GM12878 (cell line): ENCODE data around the gene ANO8. TPM values are rescaled to one million over a fixed set of nuclear protein-coding genes. Genes with fewer than 3 reads are reported as not detected.

Source experiments
- BCL11A ChIP-seq: IDR thresholded peaks from 2 replicates; pipeline ENCODE4 v1.6.1; 2011; ENCODE audit warnings: low read depth, low read length
- CHD1 ChIP-seq: IDR thresholded peaks from 2 replicates; pipeline ENCODE4 v1.6.1; 2012; ENCODE audit warnings: low read depth, low read length, improper control_type of control experiment
- FOXM1 ChIP-seq: IDR thresholded peaks from 2 replicates; pipeline ENCODE4 v1.6.1; 2012; ENCODE audit warnings: low read depth, mild to moderate bottlenecking, inconsistent platforms, low read length, moderate library complexity
- GATAD2B ChIP-seq: fragments of 450-650 bp; conservative IDR thresholded peaks from 2 replicates; pipeline ENCODE4 v1.6.1; 2017; ENCODE audit warnings: low read depth, mild to moderate bottlenecking, moderate library complexity
- KAT2A ChIP-seq: conservative IDR thresholded peaks from 2 replicates; pipeline ENCODE4 v1.6.1; 2011; ENCODE audit warnings: low read depth, low read length; ENCODE audit not compliant: control insufficient read depth
- LARP7 ChIP-seq: fragments of 450-650 bp; IDR thresholded peaks from 2 replicates; pipeline ENCODE4 v1.6.1; 2017; ENCODE audit warnings: mild to moderate bottlenecking
- NR2C1 ChIP-seq: fragments of 450-650 bp; IDR thresholded peaks from 2 replicates; pipeline ENCODE4 v1.6.1; 2017; ENCODE audit warnings: antibody characterized with exemption, mild to moderate bottlenecking, moderate library complexity
- PML ChIP-seq: IDR thresholded peaks from 2 replicates; pipeline ENCODE4 v1.6.1; 2012; ENCODE audit warnings: low read length, inconsistent platforms
- SMAD1 ChIP-seq: fragments of 450-650 bp; IDR thresholded peaks from 2 replicates; pipeline ENCODE4 v1.6.1; 2018; ENCODE audit warnings: mild to moderate bottlenecking, low read depth; ENCODE audit not compliant: partially characterized antibody
- STAT3 ChIP-seq: IDR thresholded peaks from 2 replicates; pipeline ENCODE4 v1.6.1; 2011; ENCODE audit warnings: low read depth, low read length, improper control_type of control experiment
- TBL1XR1 ChIP-seq: IDR thresholded peaks from 2 replicates; pipeline ENCODE4 v1.6.1; 2012; ENCODE audit warnings: low read depth, low read length, improper control_type of control experiment
- TCF7 ChIP-seq: IDR thresholded peaks from 2 replicates; pipeline ENCODE4 v1.6.1; 2014; ENCODE audit warnings: antibody characterized with exemption, borderline replicate concordance
- ZZZ3 ChIP-seq: IDR thresholded peaks from 2 replicates; pipeline ENCODE4 v1.6.1; 2011; ENCODE audit warnings: low read depth; ENCODE audit not compliant: control insufficient read depth, insufficient read length
- polyA plus RNA-seq, 11 experiments: library from polyadenylated mRNA; depleted of rRNA in 4 of 11; unstranded in 6 of 11; stranded (reverse) in 5 of 11; fragments of >200 nt; fragmentation: Nextera tagmentation in 4 of 11; fragmentation: Illumina TruSeq in 1 of 11; extraction: Ambion mirVana in 4 of 11; extraction: Trizol in 1 of 11; gene quantifications; 1 replicate in 1 of 11; 2 replicates in 10 of 11; pipeline versions ENCODE4 v1.2.1 to v1.2.3, GENCODE V29; 2011 to 2016; ENCODE audit warnings: inconsistent platforms in 2 of 11, missing spikeins in 2 of 11, low read depth in 1 of 11
- total RNA-seq, 4 experiments: library from RNA; depleted of rRNA in 3 of 4; stranded (reverse); fragments of >200 nt in 3 of 4; fragmentation: Illumina TruSeq in 1 of 4; extraction: Trizol in 1 of 4; gene quantifications; 2 replicates each; pipeline versions ENCODE4 v1.2.1 to v1.2.3, GENCODE V29; 2013 to 2021
- TF ChIP-seq, protein P1 (sequence below): fragments of 450-650 bp; IDR thresholded peaks from 2 replicates; pipeline ENCODE4 v1.6.1; 2017; ENCODE audit warnings: antibody characterized with exemption, mild to moderate bottlenecking, moderate library complexity
- TF ChIP-seq, protein P2 (sequence below): fragments of 450-650 bp; IDR thresholded peaks from 2 replicates; pipeline ENCODE4 v1.6.1; 2017; ENCODE audit warnings: borderline replicate concordance
- TF ChIP-seq, protein P3 (sequence below), 3 experiments: IDR thresholded peaks in 2 of 3; conservative IDR thresholded peaks in 1 of 3; 2 replicates each; pipeline ENCODE4 v1.5.1; 2011; ENCODE audit warnings: low read depth in 3 of 3, low read length in 3 of 3, mild to moderate bottlenecking in 3 of 3, control low read depth in 2 of 3, moderate library complexity in 2 of 3, inconsistent platforms in 1 of 3, mixed read lengths in 1 of 3; ENCODE audit not compliant: control insufficient read depth in 2 of 3, insufficient read depth in 1 of 3; ENCODE audit errors: extremely low read depth in 1 of 3
- TF ChIP-seq, protein P4 (sequence below): fragments of 150-350 bp; IDR thresholded peaks from 2 replicates; pipeline ENCODE4 v1.6.1; 2014; ENCODE audit warnings: mild to moderate bottlenecking, low read depth, low read length
- TF ChIP-seq, protein P5 (sequence below): fragments of 450-650 bp; IDR thresholded peaks from 2 replicates; pipeline ENCODE4 v1.6.1; 2018; ENCODE audit warnings: mild to moderate bottlenecking, low read depth, moderate library complexity; ENCODE audit not compliant: partially characterized antibody

The ANO8 gene
- total and polyA plus RNA-seq, 10 of the 15 experiments (the other 5 are each of a cell fraction or from before 2014, with no cell fraction given), result 0.04 to 6.7 (median 1.1) TPM

DNA sequence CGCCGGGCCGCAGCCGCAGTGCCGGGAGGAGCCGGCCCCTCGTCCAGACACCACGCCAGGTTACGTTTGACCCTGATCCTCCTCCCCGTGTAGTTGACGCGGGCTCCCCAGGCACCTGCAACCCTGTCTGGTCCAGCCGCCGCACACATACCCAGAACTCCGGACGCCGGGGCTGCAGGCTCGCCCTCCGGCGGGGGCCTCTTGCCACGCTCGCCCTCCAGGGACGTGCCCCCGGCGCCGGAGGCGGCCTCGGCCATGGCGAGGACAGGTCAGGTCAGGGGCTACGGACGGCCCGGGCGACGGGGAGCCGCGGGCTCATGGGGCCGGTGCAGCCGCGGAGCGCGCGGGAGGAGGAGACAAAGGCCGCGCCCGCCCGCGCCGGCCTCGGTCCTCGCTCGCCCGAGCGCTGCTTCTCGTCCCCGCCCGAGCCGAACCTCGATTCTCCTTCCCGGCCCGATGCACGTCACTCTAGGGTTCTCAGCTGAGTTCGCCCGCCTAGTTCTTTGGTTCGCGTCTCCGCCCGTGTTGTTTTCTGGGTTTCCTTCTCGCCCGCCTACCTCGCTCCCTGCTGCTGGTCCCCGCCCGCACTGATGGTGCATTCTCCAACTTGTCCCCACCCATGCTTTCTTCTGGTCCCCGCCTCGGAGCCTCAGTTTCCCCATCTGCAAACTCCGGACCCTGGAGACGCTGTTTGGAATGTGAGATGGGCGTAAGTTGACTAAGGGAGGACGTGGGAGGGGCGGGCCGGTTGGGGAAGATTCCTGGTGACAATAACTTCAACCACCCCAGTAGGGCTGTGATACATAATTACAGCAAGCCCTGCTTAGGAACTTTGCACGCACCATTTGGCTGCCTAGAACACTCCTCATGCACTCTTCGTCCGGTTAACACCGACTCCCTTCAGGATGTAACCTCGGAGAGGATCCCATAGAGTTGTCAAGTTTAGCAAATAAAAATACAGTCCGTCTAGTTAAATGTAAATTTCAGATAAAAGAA, at the start of gene ANO8 (continued):
- TF ChIP-seq STAT3 (no peak), CHD1 (no peak), TCF7 (no peak), GATAD2B (peak; percentile 94), BCL11A (0 out of 2 replicates have a peak, but pooled peaks have one; percentile 17), LARP7 (peak; percentile 95), TBL1XR1 (no peak), SMAD1 (no peak), ZZZ3 (no peak), KAT2A (no peak), PML (no peak), NR2C1 (peak; percentile 20; the same call in 1 of the 2 replicates), FOXM1 (no peak)
- TF ChIP-seq, protein P1, sequence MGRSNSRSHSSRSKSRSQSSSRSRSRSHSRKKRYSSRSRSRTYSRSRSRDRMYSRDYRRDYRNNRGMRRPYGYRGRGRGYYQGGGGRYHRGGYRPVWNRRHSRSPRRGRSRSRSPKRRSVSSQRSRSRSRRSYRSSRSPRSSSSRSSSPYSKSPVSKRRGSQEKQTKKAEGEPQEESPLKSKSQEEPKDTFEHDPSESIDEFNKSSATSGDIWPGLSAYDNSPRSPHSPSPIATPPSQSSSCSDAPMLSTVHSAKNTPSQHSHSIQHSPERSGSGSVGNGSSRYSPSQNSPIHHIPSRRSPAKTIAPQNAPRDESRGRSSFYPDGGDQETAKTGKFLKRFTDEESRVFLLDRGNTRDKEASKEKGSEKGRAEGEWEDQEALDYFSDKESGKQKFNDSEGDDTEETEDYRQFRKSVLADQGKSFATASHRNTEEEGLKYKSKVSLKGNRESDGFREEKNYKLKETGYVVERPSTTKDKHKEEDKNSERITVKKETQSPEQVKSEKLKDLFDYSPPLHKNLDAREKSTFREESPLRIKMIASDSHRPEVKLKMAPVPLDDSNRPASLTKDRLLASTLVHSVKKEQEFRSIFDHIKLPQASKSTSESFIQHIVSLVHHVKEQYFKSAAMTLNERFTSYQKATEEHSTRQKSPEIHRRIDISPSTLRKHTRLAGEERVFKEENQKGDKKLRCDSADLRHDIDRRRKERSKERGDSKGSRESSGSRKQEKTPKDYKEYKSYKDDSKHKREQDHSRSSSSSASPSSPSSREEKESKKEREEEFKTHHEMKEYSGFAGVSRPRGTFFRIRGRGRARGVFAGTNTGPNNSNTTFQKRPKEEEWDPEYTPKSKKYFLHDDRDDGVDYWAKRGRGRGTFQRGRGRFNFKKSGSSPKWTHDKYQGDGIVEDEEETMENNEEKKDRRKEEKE, result no peak
- TF ChIP-seq, protein P2, sequence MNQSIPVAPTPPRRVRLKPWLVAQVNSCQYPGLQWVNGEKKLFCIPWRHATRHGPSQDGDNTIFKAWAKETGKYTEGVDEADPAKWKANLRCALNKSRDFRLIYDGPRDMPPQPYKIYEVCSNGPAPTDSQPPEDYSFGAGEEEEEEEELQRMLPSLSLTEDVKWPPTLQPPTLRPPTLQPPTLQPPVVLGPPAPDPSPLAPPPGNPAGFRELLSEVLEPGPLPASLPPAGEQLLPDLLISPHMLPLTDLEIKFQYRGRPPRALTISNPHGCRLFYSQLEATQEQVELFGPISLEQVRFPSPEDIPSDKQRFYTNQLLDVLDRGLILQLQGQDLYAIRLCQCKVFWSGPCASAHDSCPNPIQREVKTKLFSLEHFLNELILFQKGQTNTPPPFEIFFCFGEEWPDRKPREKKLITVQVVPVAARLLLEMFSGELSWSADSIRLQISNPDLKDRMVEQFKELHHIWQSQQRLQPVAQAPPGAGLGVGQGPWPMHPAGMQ, result no peak
- TF ChIP-seq, protein P3, sequence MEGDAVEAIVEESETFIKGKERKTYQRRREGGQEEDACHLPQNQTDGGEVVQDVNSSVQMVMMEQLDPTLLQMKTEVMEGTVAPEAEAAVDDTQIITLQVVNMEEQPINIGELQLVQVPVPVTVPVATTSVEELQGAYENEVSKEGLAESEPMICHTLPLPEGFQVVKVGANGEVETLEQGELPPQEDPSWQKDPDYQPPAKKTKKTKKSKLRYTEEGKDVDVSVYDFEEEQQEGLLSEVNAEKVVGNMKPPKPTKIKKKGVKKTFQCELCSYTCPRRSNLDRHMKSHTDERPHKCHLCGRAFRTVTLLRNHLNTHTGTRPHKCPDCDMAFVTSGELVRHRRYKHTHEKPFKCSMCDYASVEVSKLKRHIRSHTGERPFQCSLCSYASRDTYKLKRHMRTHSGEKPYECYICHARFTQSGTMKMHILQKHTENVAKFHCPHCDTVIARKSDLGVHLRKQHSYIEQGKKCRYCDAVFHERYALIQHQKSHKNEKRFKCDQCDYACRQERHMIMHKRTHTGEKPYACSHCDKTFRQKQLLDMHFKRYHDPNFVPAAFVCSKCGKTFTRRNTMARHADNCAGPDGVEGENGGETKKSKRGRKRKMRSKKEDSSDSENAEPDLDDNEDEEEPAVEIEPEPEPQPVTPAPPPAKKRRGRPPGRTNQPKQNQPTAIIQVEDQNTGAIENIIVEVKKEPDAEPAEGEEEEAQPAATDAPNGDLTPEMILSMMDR (IDR thresholded peaks at IDR 0.05 in 2 of 3, conservative IDR thresholded peaks at IDR 0.05 in 1 of 3; ENCODE audit: control insufficient read depth in 2 of 3, extremely low read depth in 1 of 3, insufficient read depth in 1 of 3, low read depth in 3 of 3, low read length in 3 of 3), result no peak
- TF ChIP-seq, protein P4, sequence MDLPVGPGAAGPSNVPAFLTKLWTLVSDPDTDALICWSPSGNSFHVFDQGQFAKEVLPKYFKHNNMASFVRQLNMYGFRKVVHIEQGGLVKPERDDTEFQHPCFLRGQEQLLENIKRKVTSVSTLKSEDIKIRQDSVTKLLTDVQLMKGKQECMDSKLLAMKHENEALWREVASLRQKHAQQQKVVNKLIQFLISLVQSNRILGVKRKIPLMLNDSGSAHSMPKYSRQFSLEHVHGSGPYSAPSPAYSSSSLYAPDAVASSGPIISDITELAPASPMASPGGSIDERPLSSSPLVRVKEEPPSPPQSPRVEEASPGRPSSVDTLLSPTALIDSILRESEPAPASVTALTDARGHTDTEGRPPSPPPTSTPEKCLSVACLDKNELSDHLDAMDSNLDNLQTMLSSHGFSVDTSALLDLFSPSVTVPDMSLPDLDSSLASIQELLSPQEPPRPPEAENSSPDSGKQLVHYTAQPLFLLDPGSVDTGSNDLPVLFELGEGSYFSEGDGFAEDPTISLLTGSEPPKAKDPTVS, result 0 out of 2 replicates have a peak, but pooled peaks have one; percentile 12
- TF ChIP-seq, protein P5, sequence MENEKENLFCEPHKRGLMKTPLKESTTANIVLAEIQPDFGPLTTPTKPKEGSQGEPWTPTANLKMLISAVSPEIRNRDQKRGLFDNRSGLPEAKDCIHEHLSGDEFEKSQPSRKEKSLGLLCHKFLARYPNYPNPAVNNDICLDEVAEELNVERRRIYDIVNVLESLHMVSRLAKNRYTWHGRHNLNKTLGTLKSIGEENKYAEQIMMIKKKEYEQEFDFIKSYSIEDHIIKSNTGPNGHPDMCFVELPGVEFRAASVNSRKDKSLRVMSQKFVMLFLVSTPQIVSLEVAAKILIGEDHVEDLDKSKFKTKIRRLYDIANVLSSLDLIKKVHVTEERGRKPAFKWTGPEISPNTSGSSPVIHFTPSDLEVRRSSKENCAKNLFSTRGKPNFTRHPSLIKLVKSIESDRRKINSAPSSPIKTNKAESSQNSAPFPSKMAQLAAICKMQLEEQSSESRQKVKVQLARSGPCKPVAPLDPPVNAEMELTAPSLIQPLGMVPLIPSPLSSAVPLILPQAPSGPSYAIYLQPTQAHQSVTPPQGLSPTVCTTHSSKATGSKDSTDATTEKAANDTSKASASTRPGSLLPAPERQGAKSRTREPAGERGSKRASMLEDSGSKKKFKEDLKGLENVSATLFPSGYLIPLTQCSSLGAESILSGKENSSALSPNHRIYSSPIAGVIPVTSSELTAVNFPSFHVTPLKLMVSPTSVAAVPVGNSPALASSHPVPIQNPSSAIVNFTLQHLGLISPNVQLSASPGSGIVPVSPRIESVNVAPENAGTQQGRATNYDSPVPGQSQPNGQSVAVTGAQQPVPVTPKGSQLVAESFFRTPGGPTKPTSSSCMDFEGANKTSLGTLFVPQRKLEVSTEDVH, result no peak
